RWPE2 (cell line): ENCODE results near the gene RPL5.

ENCODE experiments used
- ATAC-seq: fragments of 200-7000 bp; cut with Tn5 transposase; 3 replicates; pipeline ENCODE4 v1.9.1; 2021; ENCODE audit warnings: low read depth
- DNase-seq: peaks from one replicate; pipeline ENCODE4 v3.0.0-alpha.2; 2020; ENCODE audit warnings: low spot score
- H3K27ac ChIP-seq: fragments of 450-650 bp; 2 replicates; pipeline ENCODE4 v1.5.1; 2017; ENCODE audit warnings: mild to moderate bottlenecking; ENCODE audit not compliant: poor library complexity, severe bottlenecking
- H3K27me3 ChIP-seq: fragments of 250-450 bp; sonication (Bioruptor Pico); 2 replicates; pipeline ENCODE4 v1.5.1; 2021; ENCODE audit warnings: mild to moderate bottlenecking, moderate library complexity; ENCODE audit not compliant: insufficient read depth, poor library complexity, severe bottlenecking
- H3K36me3 ChIP-seq: fragments of 250-450 bp; sonication (Bioruptor Pico); 2 replicates; pipeline ENCODE4 v1.5.1; 2020; ENCODE audit warnings: low read depth, mild to moderate bottlenecking, moderate library complexity
- H3K4me1 ChIP-seq: fragments of 250-450 bp; sonication (Bioruptor Pico); 2 replicates; pipeline ENCODE4 v1.5.1; 2021; ENCODE audit warnings: mild to moderate bottlenecking, moderate library complexity; ENCODE audit not compliant: insufficient read depth, poor library complexity, severe bottlenecking
- H3K4me3 ChIP-seq: fragments of 250-450 bp; sonication (Bioruptor Pico); 2 replicates; pipeline ENCODE4 v1.5.1; 2021; ENCODE audit warnings: mild to moderate bottlenecking, moderate library complexity; ENCODE audit not compliant: severe bottlenecking
- H3K9me3 ChIP-seq: fragments of 250-450 bp; sonication (Bioruptor Pico); 2 replicates; pipeline ENCODE4 v1.5.1; 2021; ENCODE audit warnings: mild to moderate bottlenecking, moderate library complexity; ENCODE audit not compliant: severe bottlenecking
- CTCF ChIP-seq: fragments of 450-650 bp; IDR thresholded peaks from one replicate; pipeline ENCODE4 v1.5.1; 2017; ENCODE audit warnings: mild to moderate bottlenecking, moderate library complexity; ENCODE audit not compliant: poor library complexity, severe bottlenecking

Gene RPL5

GRCh38 chr1:92872719-92873118 lies 40.9 kb downstream of the RPL5 start:
- ATAC-seq (no peak), DNase-seq (no peak)
- no peaks in the 10 kb centered on the region for H3K4me1 ChIP-seq
- H3K9me3 ChIP-seq, result no peaks in the 10 kb centered on the region
- no peaks in the 10 kb centered on the region for H3K27me3 ChIP-seq
- TF ChIP-seq CTCF, result no peak
- H3K4me3 ChIP-seq, result no peak overlapping the region
- no peaks in the 10 kb centered on the region for H3K36me3 ChIP-seq
- no peak overlapping the region for H3K27ac ChIP-seq

- DNase-seq (no peak), ATAC-seq (no peak)
- no peaks in the 10 kb centered on the region for H3K9me3 ChIP-seq
- H3K4me1 ChIP-seq, result no peaks in the 10 kb centered on the region
- no peak for TF ChIP-seq CTCF
- H3K27ac ChIP-seq, result no peak overlapping the region
- no peaks in the 10 kb centered on the region for H3K36me3 ChIP-seq
- no peaks in the 10 kb centered on the region for H3K27me3 ChIP-seq
- H3K4me3 ChIP-seq, result no peak overlapping the region
Measured at GRCh38 chr1:92874987-92875386, 43.1 kb downstream of the RPL5 start.

GRCh38 chr1:92876351-92876750 lies 44.5 kb downstream of the RPL5 start:
- no peaks in the 10 kb centered on the region for H3K36me3 ChIP-seq
- no peaks in the 10 kb centered on the region for H3K27me3 ChIP-seq
- TF ChIP-seq CTCF, result no peak
- DNase-seq (no peak), ATAC-seq (no peak)
- H3K27ac ChIP-seq, result no peak overlapping the region
- no peaks in the 10 kb centered on the region for H3K9me3 ChIP-seq
- no peak overlapping the region for H3K4me3 ChIP-seq
- H3K4me1 ChIP-seq, result no peaks in the 10 kb centered on the region

- no peaks in the 10 kb centered on the region for H3K36me3 ChIP-seq
- no peaks in the 10 kb centered on the region for H3K9me3 ChIP-seq
- no peaks in the 10 kb centered on the region for H3K27me3 ChIP-seq
- H3K4me3 ChIP-seq, result no peak overlapping the region
- TF ChIP-seq CTCF, result no peak
- H3K4me1 ChIP-seq, result no peaks in the 10 kb centered on the region
- no peak for ATAC-seq
- no peak for DNase-seq
- H3K27ac ChIP-seq, result no peak overlapping the region
Measured at GRCh38 chr1:92877081-92877711, 45.4 kb downstream of the RPL5 start.

GRCh38 chr1:92877792-92878191 lies 46.0 kb downstream of the RPL5 start:
- peaks cover 3% of the 10 kb centered on the region for H3K4me1 ChIP-seq
- DNase-seq, result no peak
- H3K27me3 ChIP-seq, result no peaks in the 10 kb centered on the region
- no peak for ATAC-seq
- TF ChIP-seq CTCF, result no peak
- no peaks in the 10 kb centered on the region for H3K36me3 ChIP-seq
- H3K4me3 ChIP-seq, result no peak overlapping the region
- no peak overlapping the region for H3K27ac ChIP-seq
- H3K9me3 ChIP-seq, result no peaks in the 10 kb centered on the region
